Lung microvascular endothelial cell (primary cell): ENCODE results near the gene PTPRN2. TPM values are rescaled to one million over a fixed set of nuclear protein-coding genes. Genes with fewer than 3 reads are reported as not detected.

Source experiments
- DNase-seq, 2 donors: peaks; one replicate each; pipeline versions ENCODE4 v3.0.0 to v3.0.0-alpha.2; 2010; ENCODE audit warnings: low read depth in 2 of 2
- total RNA-seq: library from RNA; depleted of rRNA; stranded (reverse); fragments of >200 nt; gene quantifications from 2 replicates; pipeline ENCODE4 v1.2.1, GENCODE V29; 2014

Gene PTPRN2
- total RNA-seq, 1 donor from 2014 or later: 4.6 TPM

GRCh38 chr7:158579662-158580646 is 7.7 kb downstream of the PTPRN2 start:
- no peak for DNase-seq

DNA sequence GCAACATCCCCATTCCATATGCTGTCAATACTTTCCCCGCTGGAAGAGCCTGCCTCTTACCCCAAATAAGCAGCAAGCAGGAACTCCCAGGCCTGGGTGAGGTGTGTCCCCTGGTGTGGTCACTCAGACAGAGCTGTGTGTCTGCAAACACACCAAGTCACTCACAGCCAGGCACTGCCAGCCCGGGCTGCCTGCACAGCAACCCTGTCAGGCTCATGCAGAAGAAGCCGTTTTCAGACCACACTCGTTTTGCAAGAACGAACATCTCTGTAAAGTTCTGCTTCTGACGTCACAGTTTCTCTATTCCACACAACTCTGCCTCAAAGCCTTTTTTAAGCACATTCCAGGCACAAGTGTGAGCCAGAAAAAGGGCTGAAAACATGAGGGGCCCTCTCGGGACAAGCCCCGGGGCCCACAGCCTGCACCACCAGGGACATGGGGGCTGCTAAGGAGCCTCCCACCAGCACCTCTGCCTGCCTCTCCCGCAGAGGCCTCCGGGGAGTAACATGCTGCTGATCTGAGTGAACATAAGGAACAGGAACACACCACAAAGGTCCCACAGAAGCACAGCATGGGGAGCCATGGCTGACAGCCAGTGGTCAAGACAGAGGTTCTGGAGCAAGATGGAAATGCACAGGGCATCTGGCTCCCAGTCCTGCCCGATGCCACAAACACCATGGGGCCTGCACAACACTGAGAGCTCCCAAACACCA is 11.4 kb downstream of the PTPRN2 start:
- DNase-seq: no peak

DNA sequence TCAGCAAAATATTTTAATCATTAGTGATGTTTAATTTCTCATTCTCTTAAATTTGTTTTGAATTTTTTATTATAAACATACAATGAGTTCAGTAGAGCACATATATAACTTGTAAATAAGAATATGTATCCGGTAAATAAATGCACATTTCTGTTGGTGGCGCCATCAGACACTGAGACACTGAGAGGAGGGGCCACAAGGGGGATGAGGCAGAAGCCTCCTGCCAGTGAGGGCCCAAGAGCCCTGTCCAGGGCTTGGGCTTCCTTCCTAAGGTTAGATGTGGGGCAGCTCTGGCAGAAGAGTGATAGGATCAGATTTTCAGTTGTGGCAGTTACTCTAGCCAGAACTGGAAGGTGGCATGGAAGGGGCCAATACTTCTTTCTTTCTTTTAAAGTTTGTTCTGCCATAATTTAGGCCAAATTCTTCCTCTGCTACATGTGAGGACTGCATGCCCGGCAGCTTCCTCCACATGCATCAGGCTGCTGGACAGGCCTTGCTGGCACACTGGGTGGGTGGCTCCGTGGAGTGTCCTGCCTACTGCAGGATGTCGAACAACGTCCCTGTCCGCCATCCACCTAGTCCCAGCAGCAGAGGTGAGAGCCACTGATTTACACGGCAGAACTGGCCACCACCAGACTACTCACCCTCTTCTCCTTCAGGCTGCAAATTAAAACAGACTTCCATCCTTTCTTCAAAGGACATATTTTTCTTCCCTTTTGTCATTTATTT is 13.2 kb downstream of the PTPRN2 start:
- DNase-seq: no peak

DNA sequence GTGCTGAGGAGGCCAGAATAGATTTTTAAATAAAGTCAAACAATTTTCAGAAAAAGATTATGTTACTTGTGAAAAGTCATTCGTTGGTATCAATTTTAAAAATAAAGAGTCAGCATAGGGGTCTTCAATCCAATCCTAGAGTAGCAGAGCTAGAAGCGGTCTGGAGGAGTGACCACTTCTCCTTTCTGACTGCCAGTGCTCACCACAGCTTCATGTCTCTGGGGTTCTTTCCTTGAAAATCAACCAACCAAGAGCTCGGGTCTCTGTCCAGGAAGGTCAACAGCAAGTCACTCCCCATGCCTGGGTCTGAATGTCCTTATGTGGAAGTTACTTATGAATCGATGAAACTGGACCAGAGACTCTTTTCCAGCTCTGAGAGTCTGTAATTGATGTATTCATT is 14.3 kb downstream of the PTPRN2 start:
- no peak for DNase-seq

GRCh38 chr7:158572000-158572828 is 15.4 kb downstream of the PTPRN2 start:
- no peak for DNase-seq

DNA sequence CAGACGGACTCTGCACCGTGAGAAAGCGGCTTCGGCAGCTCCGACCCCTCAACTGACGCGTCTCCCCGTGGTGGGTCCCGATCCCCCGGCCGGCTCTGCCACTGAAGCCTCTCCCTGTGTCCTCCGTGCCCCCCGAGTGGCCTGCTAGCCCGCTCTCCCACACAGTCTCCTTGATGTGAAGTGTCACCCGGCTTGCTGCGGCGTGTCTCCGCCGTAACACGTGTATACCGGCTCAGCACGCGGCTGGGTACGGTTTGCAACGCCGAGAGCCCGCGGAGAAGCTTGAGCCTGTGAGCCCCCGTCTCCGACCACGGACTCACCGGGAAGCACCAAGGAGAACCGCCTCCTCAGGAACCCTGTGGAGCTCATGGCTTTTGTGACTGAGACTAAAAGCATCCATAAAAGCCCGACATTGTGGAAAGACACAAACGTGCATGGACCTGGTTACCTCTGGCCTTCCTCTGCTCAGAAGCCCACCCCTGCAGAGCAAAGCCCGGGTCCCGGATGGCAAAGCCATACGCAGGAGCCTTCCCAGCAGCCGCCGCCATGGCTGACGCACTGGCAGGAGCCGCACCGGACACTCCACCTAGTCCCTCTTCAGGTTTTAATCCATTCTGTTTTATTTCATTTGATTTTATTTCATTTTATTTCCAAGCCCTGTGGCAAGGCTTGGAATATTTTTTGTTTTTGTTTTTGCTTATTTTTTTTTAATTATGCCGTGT is 17.0 kb downstream of the PTPRN2 start:
- no peak for DNase-seq

DNA sequence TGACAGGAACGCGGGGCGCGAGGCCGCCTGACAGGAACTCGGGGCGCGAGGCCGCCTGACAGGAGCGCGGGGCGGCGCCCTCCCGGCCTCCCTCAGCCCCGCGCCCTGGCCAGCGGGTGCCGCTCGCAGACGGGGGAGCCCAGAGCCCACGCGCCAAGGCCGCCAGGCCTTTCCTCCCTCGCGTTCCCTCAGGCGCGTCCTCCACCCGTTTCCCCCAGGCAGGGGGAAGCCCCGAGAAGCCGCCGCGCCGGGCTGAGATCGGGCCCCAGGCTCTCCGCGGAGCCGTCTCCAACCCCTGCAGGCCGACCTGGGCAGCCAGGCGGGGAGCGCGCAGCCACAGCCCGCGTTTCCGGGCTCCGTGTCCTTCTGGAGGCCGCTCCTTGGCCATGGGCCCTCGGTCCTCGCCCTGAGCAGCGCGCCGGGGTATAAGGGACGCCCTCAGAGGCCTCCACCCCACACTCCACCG is 17.7 kb downstream of the PTPRN2 start:
- DNase-seq: no peak

DNA sequence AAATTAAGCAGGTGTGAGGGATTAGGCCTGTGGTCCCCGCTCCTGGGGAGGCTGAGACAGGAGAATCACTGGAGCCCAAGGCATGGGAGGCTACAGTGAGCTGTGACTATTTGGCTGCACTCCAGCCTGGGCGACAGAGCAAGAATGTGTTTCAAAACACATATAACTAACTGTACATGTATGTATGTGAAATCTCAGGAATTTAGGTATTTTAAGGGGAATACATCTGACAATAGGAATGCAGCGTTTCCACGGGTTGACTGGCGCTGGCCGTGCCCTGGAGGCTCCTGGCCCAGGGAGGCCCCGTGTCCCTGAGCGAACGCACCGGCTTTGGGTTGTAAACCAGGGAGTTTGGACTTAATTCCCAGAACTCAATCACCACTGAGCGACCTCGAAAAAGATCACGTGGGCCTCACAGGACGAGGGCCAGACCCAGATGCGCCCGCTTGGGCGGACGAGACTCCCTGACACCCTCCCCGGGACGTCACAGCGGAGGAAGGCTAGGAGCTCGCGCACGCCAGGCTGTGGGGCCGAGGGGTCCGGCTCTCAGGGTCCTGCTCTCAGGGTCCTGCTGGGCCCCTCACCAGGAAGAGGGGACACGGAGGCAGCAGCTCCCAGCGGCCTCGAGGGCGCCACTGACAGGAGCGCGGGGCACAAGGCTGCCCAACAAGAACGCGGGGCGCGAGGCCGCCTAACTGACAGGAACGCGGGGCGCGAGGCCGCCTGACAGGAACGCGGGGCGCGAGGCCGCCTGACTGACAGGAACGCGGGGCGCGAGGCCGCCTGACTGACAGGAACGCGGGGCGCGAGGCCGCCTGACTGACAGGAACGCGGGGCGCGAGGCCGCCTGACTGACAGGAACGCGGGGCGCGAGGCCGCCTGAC is 18.4 kb downstream of the PTPRN2 start:
- DNase-seq: no peak

DNA sequence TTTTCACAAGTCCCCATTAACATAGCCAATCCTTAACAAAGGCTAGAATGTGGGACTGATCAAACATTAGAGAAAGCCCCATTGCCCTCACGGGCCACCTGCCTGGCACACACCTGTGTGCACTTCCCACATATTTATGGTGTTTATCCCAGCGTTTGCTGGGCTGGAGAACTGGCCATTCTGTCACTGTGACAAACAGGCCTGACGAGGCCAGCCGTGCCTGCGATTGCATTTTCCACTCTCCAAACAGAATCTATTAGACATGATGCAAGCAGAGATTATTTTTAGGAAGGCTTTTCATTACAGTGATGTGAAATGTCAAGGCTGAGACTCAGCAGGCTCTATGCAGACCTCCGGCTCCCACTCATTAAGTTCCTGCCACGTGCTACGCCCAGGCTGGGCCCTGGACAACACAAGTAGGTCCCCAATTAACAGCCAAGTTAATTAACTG is 20.4 kb downstream of the PTPRN2 start:
- DNase-seq: no peak

DNA sequence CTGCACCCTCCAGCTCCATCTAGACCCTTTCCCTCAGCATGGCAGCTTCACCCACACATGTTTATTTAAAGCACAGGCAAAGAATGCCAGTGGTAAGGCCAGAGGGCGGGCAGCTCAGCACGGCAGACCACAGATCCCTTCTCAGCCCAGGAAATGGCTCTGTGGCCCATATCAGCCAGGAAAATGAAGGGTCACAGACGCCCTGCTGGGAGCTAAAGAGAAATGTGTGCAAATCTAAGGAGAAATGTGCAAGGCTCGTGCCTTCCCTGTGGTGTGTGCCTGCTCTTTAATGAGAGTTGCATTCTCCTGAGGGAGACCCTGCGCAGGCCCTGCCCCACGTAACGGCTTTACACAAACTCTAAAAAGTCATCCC is 23.0 kb downstream of the PTPRN2 start:
- no peak for DNase-seq

- DNase-seq: no peak
Measured at GRCh38 chr7:158563911-158564662, 23.5 kb downstream of the PTPRN2 start.

DNA sequence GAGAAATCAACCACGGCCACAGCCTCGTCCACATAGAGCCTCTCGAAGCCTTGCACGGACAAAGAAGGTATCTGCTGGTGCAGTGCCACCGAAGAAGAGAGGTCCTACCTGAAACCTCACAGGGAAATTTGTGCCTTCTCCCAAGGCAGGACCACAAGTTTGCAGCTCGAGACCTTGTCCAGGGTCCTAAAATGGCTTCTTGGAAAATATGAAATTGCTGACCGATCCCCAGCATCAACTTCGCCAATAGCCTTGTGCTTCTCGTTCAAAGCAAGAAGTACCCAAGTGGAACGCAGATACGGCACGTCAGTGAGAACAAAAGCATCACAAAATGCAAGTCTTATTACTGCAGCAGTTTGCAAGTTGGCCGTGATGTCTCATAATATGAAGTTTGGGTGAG is 24.6 kb downstream of the PTPRN2 start:
- no peak for DNase-seq

- no peak for DNase-seq
Measured at GRCh38 chr7:158562517-158562916, 25.1 kb downstream of the PTPRN2 start.

DNA sequence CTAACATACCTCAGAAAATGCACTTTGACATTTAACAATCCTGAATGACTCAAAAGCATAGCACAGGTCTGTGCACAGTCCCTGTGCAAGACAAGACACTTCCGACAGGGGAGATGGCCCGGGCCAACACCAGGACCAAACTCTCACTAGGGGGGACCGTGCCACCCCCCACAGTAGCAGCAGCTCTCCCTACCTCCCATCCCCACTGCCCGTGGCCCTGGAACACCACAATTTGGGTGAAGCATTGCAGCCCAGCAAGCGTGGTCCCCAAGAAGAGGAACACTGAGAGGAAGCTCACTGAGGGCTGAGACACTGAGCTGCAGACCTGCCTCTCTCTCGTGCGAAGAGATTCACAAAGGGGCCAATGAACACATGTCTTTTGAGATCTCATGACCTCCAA is 26.0 kb downstream of the PTPRN2 start:
- no peak for DNase-seq

DNA sequence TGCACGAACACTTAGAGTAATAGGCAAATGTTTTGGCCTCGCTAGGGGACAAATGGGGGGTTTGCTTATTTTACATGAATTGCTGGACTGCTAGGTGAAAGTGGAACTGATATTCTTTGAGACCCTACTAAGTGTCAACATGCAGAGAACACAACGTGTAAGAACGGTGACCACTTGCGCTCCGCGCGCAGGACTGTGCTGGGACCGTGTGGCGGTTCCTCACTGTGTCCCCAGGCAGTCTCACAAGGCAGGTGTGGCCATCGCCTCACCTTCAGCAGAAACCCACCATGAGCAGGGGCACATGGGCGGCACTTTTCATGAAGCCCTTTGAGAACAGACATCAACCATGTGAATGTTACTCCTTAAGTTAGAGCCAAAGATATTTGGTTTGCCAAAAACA is 27.2 kb downstream of the PTPRN2 start:
- DNase-seq: no peak

DNA sequence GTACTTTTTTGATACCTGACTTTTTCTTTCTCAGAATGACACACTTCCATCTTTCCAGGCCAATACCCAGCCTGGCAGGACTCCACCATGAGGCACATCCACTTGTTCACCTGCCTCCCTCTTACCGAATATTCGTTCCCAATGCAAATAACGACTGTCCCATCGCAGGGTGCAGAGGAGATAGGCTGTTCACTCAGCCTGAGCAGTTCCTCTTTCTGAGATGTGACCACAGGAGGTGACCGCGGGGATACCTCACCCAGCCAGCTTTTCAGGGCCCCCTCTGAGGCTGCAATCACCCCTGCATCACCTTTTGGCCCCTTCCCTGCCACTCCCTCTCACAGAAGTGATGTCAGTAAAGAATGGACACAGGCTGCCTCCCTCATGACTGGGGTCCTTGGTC is 28.3 kb downstream of the PTPRN2 start:
- no peak for DNase-seq

DNA sequence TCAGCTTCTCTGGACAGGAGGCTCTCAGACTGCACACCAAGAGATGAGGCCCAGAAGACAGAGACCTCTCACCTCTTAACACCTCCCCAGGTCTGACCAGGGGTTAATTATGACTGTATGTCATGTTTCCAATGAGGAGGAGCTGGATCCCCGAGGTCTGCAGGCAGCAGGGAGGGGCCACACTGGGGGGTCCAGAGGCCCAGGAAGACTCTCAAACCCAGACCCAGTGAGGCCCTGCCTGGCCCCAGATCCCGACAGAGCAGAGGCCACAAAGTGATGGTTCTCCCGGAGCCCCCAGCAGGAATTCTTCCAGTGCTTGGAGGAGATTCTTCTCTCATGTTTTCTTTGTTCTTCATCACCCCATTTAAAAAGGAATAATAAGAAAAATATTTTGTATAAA is 28.8 kb downstream of the PTPRN2 start:
- no peak for DNase-seq

DNA sequence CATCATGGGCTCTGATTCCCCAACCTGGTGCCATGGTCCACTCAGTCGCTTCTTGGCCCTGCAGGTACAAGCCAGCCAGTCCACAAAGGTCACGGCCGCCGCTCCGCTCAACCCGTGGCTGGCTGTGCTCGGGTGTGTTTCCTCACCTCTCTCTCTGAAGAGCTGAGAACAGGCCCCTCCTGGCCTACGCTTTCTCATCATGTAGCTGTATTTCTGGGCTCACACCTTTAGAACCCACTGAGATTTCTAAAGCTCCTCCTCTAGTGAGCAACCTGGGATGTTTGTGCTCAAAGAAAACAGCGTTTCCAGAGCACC is 30.2 kb downstream of the PTPRN2 start:
- no peak for DNase-seq
